Common myeloid progenitor, CD34-positive (primary cell): Measurements from ENCODE around the gene MAGI2.
A peak's percentile ranks its signal among the peaks of the same experiment; 100 is the strongest.

Experiments used
- CTCF ChIA-PET: fragments of 350-600 bp; sonication (Branson Sonifier 250); formaldehyde crosslinking; loops from one replicate; lab custom pipeline; 2021; ENCODE audit warnings: antibody characterized with exemption; lab: Charles Lee
- POLR2A ChIA-PET: fragments of 350-600 bp; sonication (Branson Sonifier 250); formaldehyde crosslinking; loops from one replicate; lab custom pipeline; 2021; ENCODE audit warnings: antibody characterized with exemption; lab: Charles Lee
- DNase-seq, 3 donors: peaks; one replicate each; pipeline versions ENCODE4 v3.0.0 to v3.0.0-alpha.2; 2013
- H3K27ac ChIP-seq, 2 experiments: 1 replicate in 1 of 2; 2 replicates in 1 of 2; pipeline ENCODE4 v1.7.0; 2013; ENCODE audit warnings: inconsistent platforms in 2 of 2, low read length in 2 of 2, mild to moderate bottlenecking in 2 of 2, low read depth in 1 of 2, moderate library complexity in 1 of 2; ENCODE audit not compliant: severe bottlenecking in 2 of 2, insufficient read depth in 1 of 2, poor library complexity in 1 of 2
- H3K27me3 ChIP-seq, 5 experiments: replicated peaks in 2 of 5; 1 replicate in 3 of 5; 2 replicates in 2 of 5; pipeline versions ENCODE4 v1.6.1 to v1.7.0; 2013; ENCODE audit warnings: low read length in 4 of 5, mild to moderate bottlenecking in 2 of 5, moderate library complexity in 2 of 5, inconsistent platforms in 1 of 5; ENCODE audit not compliant: insufficient read depth in 5 of 5, control insufficient read depth in 4 of 5
- H3K36me3 ChIP-seq, 4 experiments: 1 replicate in 2 of 4; 2 replicates in 2 of 4; pipeline versions ENCODE4 v1.6.1 to v1.7.0; 2013; ENCODE audit warnings: low read length in 3 of 4, control low read depth in 1 of 4, mild to moderate bottlenecking in 1 of 4; ENCODE audit not compliant: control insufficient read depth in 4 of 4, insufficient read depth in 4 of 4
- H3K4me1 ChIP-seq, 4 experiments: 1 replicate in 3 of 4; 2 replicates in 1 of 4; pipeline versions ENCODE4 v1.6.1 to v1.7.1; 2013; ENCODE audit warnings: low read length in 3 of 4, mild to moderate bottlenecking in 3 of 4, control low read depth in 1 of 4, inconsistent platforms in 1 of 4, moderate library complexity in 1 of 4; ENCODE audit not compliant: control insufficient read depth in 4 of 4, insufficient read depth in 4 of 4; ENCODE audit errors: control extremely low read depth in 1 of 4
- H3K4me3 ChIP-seq, 7 experiments: 1 replicate in 4 of 7; 2 replicates in 3 of 7; pipeline versions ENCODE4 v1.5.1 to v1.7.0; 2013; ENCODE audit warnings: mild to moderate bottlenecking in 7 of 7, low read length in 6 of 7, moderate library complexity in 6 of 7, inconsistent platforms in 2 of 7, low read depth in 2 of 7, control low read depth in 1 of 7; ENCODE audit not compliant: insufficient read depth in 4 of 7, control insufficient read depth in 1 of 7; ENCODE audit errors: extremely low read depth in 1 of 7
- H3K9me3 ChIP-seq, 5 experiments: 1 replicate in 4 of 5; 2 replicates in 1 of 5; pipeline versions ENCODE4 v1.6.1 to v1.7.1; 2013; ENCODE audit warnings: low read length in 4 of 5, mild to moderate bottlenecking in 2 of 5, inconsistent platforms in 1 of 5, low read depth in 1 of 5, moderate library complexity in 1 of 5; ENCODE audit not compliant: control insufficient read depth in 4 of 5, insufficient read depth in 2 of 5; ENCODE audit errors: control extremely low read depth in 1 of 5
- WGBS: methylation state at CpG from one replicate; pipeline ENCODE4 v1.1.5; 2013; ENCODE audit not compliant: insufficient coverage; 5-methylcytosine and 5-hydroxymethylcytosine counted together

Gene MAGI2

DNA sequence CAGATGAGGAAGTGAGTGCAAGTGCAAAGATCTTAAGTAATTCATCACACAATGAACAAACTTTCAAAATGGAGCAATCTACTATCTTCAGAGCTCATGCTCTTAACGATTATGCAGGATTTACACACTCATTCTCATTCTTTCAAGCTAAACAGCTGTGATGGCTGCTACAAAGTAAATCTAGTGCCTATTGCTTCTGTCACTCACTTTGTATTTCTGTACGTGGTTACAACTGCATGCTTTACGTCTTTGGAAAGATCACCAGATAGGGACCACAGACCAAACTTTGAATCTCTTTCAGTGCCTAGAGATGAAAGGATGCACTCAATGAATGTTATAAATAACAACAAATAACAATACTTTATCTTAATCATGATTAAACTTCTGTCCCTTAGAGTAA lies 194.6 kb downstream of the MAGI2 start:
- H3K27me3 ChIP-seq, result no peaks in the 10 kb centered on the region
- ChIA-PET CTCF (no interaction called here), POLR2A (no interaction called here)
- WGBS, result 100% methylated on average over 1 of the region's 3 CpGs
- no peak overlapping the region for H3K4me3 ChIP-seq
- no peaks in the 10 kb centered on the region for H3K9me3 ChIP-seq
- H3K27ac ChIP-seq, result no peak overlapping the region
- no peak for DNase-seq
- H3K4me1 ChIP-seq, result no peaks in the 10 kb centered on the region
- H3K36me3 ChIP-seq, result no peaks in the 10 kb centered on the region

- POLR2A ChIA-PET, result no interaction called here
Observed at GRCh38 chr7:79257959-79258358, 195.5 kb downstream of the MAGI2 start.

DNA sequence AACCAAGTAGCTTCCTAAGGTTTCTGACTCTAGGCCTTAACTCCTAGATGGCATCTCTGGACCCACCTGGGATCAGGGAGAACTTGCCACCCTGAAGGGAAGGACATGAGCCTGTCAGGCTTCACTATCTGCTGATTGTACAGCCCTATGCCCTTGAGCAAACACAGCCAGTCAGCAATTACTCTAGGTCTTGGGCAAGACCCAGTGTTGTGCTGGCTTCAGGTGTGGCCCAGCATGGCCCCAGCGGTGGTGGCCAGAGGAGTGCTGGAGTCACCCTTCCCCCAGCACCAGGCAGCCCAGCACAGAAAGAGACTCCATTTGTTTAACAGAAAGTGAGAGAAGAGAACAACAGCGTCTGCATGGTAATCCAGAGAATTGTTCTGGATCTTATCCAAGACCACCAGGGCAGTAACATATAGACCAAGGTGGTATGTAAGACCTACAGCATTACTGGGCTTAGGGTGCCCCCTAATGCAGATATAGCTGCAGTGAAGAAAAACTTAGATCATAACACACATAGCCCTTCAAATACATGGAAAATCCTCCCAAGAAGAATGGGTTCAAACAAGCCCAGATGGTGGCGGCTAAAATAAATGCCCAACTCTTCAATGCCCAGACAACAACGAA lies 207.7 kb downstream of the MAGI2 start:
- Histone ChIP-seq H3K27me3 (no peaks in the 10 kb centered on the region), H3K27ac (no peak overlapping the region), H3K4me1 (no peaks in the 10 kb centered on the region), H3K4me3 (no peak overlapping the region), H3K9me3 (no peaks in the 10 kb centered on the region), H3K36me3 (no peaks in the 10 kb centered on the region)
- DNase-seq, result no peak
- POLR2A ChIA-PET, result no interaction called here
- CTCF ChIA-PET, result no interaction called here
- 100% methylated on average over 1 of the region's 4 CpGs for WGBS

More at GRCh38 chr7:79257959-79258358, 195.5 kb downstream of the MAGI2 start:
- H3K9me3 ChIP-seq, result no peaks in the 10 kb centered on the region
- CTCF ChIA-PET, result no interaction called here
- H3K27ac ChIP-seq, result no peak overlapping the region
- no peaks in the 10 kb centered on the region for H3K27me3 ChIP-seq
- no peaks in the 10 kb centered on the region for H3K36me3 ChIP-seq
- WGBS, result no CpG with 5 or more reads among the region's 1 CpG
- DNase-seq, result no peak
- no peak overlapping the region for H3K4me3 ChIP-seq
- no peaks in the 10 kb centered on the region for H3K4me1 ChIP-seq

GRCh38 chr7:79244482-79244881 lies 209.0 kb downstream of the MAGI2 start:
- ChIA-PET CTCF (no interaction called here), POLR2A (no interaction called here)
- no peaks in the 10 kb centered on the region for H3K36me3 ChIP-seq
- no peaks in the 10 kb centered on the region for H3K4me1 ChIP-seq
- H3K4me3 ChIP-seq, result no peak overlapping the region
- H3K9me3 ChIP-seq, result no peaks in the 10 kb centered on the region
- no peak for DNase-seq
- WGBS, result 100% methylated on average over 1 of the region's 1 CpG
- H3K27ac ChIP-seq, result no peak overlapping the region
- H3K27me3 ChIP-seq, result no peaks in the 10 kb centered on the region

GRCh38 chr7:79241288-79242060 lies 212.0 kb downstream of the MAGI2 start:
- Histone ChIP-seq H3K27ac (no peak overlapping the region), H3K9me3 (no peaks in the 10 kb centered on the region), H3K27me3 (no peaks in the 10 kb centered on the region), H3K36me3 (no peaks in the 10 kb centered on the region), H3K4me3 (no peak overlapping the region), H3K4me1 (no peaks in the 10 kb centered on the region)
- POLR2A ChIA-PET, result no interaction called here
- DNase-seq, result peak in 1 of 3 donors; percentile 20
- CTCF ChIA-PET, result no interaction called here
- WGBS, result 100% methylated on average over 1 of the region's 1 CpG

- Histone ChIP-seq H3K4me3 (no peak overlapping the region), H3K27ac (no peak overlapping the region)
- 87% methylated on average over 2 of the region's 2 CpGs for WGBS
Observed at GRCh38 chr7:79240413-79240812, 213.1 kb downstream of the MAGI2 start.

DNA sequence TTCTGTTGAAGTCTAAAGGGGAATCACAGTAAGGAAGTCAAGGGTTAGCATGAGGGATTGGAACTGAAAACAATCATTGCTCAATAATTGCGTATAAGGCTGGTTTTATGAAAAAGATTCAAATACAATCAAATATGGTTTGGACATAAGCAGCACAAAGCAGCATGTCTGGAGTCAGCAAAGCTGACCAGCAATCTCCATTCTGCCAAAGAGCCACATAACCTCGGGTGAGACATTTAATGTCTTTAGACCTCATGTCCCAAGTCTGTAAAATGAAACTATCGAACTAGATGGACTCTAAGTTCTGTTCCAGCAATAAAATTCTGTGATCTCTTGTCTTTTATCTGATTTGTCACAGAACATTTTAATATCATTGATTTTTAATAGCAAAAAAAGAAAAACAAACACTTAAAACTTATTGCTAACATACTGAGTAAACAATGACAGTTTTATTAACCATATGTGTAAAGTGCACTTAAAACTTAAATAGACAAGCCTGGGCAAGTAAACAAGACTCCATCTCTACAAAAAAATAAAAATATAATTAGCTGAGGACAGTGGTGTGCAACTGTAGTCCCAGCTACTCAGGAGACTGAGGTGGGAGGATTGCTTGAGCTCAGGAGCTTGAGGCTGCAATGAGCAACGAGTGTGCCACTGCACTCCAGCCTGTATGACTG lies 217.0 kb downstream of the MAGI2 start:
- DNase-seq, result no peak
- Histone ChIP-seq H3K36me3 (no peaks in the 10 kb centered on the region), H3K9me3 (peaks cover 0 to 3% (median 0%) of the 10 kb centered on the region in 5 experiments), H3K4me3 (no peak overlapping the region), H3K4me1 (no peaks in the 10 kb centered on the region), H3K27me3 (no peaks in the 10 kb centered on the region), H3K27ac (no peak overlapping the region)
- ChIA-PET POLR2A (no interaction called here), CTCF (no interaction called here)
- WGBS, result 96% methylated on average over 2 of the region's 4 CpGs

More at GRCh38 chr7:79240413-79240812, 213.1 kb downstream of the MAGI2 start:
- POLR2A ChIA-PET, result no interaction called here
- Histone ChIP-seq H3K27me3 (no peaks in the 10 kb centered on the region), H3K4me1 (no peaks in the 10 kb centered on the region), H3K9me3 (peaks cover 0 to 3% (median 0%) of the 10 kb centered on the region in 5 experiments), H3K36me3 (no peaks in the 10 kb centered on the region)
- CTCF ChIA-PET, result no interaction called here
- DNase-seq, result no peak
